Suprapubic skin (tissue), 4 donors: ENCODE results near the gene FRMPD2. TPM values are rescaled to one million over a fixed set of nuclear protein-coding genes. Genes with fewer than 3 reads are reported as not detected.

ENCODE experiments used
- DNase-seq, 2 donors: peaks; one replicate each; pipeline ENCODE4 v3.0.0-alpha.2; 2019; ENCODE audit warnings: low spot score in 2 of 2
- H3K27ac ChIP-seq: fragments of 200-600 bp; sonication (generic); one replicate; pipeline ENCODE4 v1.5.1; 2019
- H3K27me3 ChIP-seq: fragments of 200-600 bp; sonication (generic); one replicate; pipeline ENCODE4 v1.5.1; 2019
- H3K36me3 ChIP-seq: fragments of 200-600 bp; sonication (generic); one replicate; pipeline ENCODE4 v1.5.1; 2019
- H3K4me1 ChIP-seq: fragments of 200-600 bp; sonication (generic); one replicate; pipeline ENCODE4 v1.5.1; 2019
- H3K4me3 ChIP-seq: fragments of 200-600 bp; sonication (generic); one replicate; pipeline ENCODE4 v1.5.1; 2019; ENCODE audit warnings: mild to moderate bottlenecking
- H3K9me3 ChIP-seq: fragments of 200-600 bp; sonication (generic); one replicate; pipeline ENCODE4 v1.5.1; 2019
- EP300 ChIP-seq: sonication (generic); formaldehyde crosslinking; IDR thresholded peaks from one replicate; pipeline ENCODE4 v1.6.1; 2017; ENCODE audit warnings: antibody characterized with exemption
- POLR2A ChIP-seq, 2 donors: fragments of 450-650 bp; IDR thresholded peaks; one replicate each; pipeline ENCODE4 v1.6.1; 2017; ENCODE audit warnings: antibody characterized with exemption in 2 of 2, mild to moderate bottlenecking in 2 of 2, moderate library complexity in 2 of 2
- POLR2AphosphoS5 ChIP-seq, 3 donors: sonication (generic); formaldehyde crosslinking; IDR thresholded peaks; one replicate each; pipeline ENCODE4 v1.6.1; 2017; ENCODE audit warnings: antibody characterized with exemption in 3 of 3
- WGBS: methylation state at CpG from one replicate; pipeline ENCODE4 v1.1.5; 2018; 5-methylcytosine and 5-hydroxymethylcytosine counted together
- total RNA-seq, 4 donors: library from RNA; depleted of rRNA; stranded (reverse); fragments of >200 nt; gene quantifications; one replicate each; pipeline ENCODE4 v1.1.0, GENCODE V29; 2016
- TF ChIP-seq, protein P1 (sequence below), 2 donors: fragments of 200-600 bp in 1 of 2; fragments of 450-650 bp in 1 of 2; sonication (generic) in 1 of 2; IDR thresholded peaks; one replicate each; pipeline ENCODE4 v1.5.1; 2016 to 2019; ENCODE audit warnings: antibody characterized with exemption in 2 of 2, mild to moderate bottlenecking in 1 of 2, moderate library complexity in 1 of 2

The FRMPD2 gene
- total RNA-seq, 4 donors from 2014 or later: 0.72 TPM; not detected in 3

GRCh38 chr10:48251525-48252353, 22.8 kb downstream of the FRMPD2 start:
- Histone ChIP-seq H3K27ac (no peak overlapping the region), H3K36me3 (no peaks in the 10 kb centered on the region), H3K27me3 (no peaks in the 10 kb centered on the region), H3K9me3 (no peaks in the 10 kb centered on the region), H3K4me1 (peaks cover 14% of the 10 kb centered on the region), H3K4me3 (no peak overlapping the region)
- TF ChIP-seq POLR2A (IDR thresholded peaks at IDR 0.05) (no peak), POLR2AphosphoS5 (IDR thresholded peaks at IDR 0.05) (no peak), EP300 (no peak)
- TF ChIP-seq, protein P1, sequence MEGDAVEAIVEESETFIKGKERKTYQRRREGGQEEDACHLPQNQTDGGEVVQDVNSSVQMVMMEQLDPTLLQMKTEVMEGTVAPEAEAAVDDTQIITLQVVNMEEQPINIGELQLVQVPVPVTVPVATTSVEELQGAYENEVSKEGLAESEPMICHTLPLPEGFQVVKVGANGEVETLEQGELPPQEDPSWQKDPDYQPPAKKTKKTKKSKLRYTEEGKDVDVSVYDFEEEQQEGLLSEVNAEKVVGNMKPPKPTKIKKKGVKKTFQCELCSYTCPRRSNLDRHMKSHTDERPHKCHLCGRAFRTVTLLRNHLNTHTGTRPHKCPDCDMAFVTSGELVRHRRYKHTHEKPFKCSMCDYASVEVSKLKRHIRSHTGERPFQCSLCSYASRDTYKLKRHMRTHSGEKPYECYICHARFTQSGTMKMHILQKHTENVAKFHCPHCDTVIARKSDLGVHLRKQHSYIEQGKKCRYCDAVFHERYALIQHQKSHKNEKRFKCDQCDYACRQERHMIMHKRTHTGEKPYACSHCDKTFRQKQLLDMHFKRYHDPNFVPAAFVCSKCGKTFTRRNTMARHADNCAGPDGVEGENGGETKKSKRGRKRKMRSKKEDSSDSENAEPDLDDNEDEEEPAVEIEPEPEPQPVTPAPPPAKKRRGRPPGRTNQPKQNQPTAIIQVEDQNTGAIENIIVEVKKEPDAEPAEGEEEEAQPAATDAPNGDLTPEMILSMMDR (IDR thresholded peaks at IDR 0.05): no peak
- DNase-seq: no peak
- 43% methylated on average over 13 of the region's 13 CpGs for WGBS

GRCh38 chr10:48251152-48251524, 23.4 kb downstream of the FRMPD2 start:
- H3K27me3 ChIP-seq: no peaks in the 10 kb centered on the region
- no peak for DNase-seq
- H3K36me3 ChIP-seq: no peaks in the 10 kb centered on the region
- no peak for TF ChIP-seq EP300
- TF ChIP-seq, protein P1 (IDR thresholded peaks at IDR 0.05): no peak
- no peak for TF ChIP-seq POLR2A (IDR thresholded peaks at IDR 0.05)
- no peak for TF ChIP-seq POLR2AphosphoS5 (IDR thresholded peaks at IDR 0.05)
- H3K4me1 ChIP-seq: peaks cover 14% of the 10 kb centered on the region
- no peaks in the 10 kb centered on the region for H3K9me3 ChIP-seq
- H3K27ac ChIP-seq: no peak overlapping the region
- H3K4me3 ChIP-seq: no peak overlapping the region

DNA sequence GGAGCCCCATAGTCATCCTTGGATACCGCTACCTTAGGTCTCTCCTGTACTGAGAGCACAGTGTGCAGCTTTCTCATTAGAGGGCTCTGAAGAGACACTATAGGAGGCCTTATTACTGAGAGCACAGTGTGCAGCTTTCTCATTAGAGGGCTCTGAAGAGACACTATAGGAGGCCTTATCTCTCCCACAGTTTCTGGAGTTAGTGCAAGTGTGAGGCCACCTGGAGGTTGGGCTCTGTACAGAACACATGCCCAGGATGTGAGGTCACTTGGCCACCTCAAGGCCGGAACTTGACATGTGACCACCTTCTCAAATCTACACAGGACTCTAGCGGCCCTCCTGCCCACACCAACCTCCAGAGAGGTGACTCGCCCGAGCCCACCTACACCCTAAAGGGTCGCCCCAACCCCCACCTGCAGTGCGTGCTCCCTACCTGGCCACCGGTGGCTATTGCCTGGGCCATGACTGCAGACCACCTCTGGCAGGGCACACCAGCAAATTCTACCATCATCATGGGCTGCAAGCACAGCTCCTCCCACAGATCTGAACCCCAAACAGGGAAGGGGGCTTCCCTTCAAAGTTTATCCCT, 24.6 kb downstream of the FRMPD2 start:
- 94% methylated on average over 7 of the region's 8 CpGs for WGBS
- Histone ChIP-seq H3K27ac (no peak overlapping the region), H3K27me3 (no peaks in the 10 kb centered on the region), H3K4me3 (no peak overlapping the region), H3K9me3 (no peaks in the 10 kb centered on the region), H3K36me3 (no peaks in the 10 kb centered on the region), H3K4me1 (peaks cover 14% of the 10 kb centered on the region)
- DNase-seq: no peak
- TF ChIP-seq POLR2A (IDR thresholded peaks at IDR 0.05) (no peak), POLR2AphosphoS5 (IDR thresholded peaks at IDR 0.05) (no peak), EP300 (no peak)
- TF ChIP-seq, protein P1 (IDR thresholded peaks at IDR 0.05): no peak

DNA sequence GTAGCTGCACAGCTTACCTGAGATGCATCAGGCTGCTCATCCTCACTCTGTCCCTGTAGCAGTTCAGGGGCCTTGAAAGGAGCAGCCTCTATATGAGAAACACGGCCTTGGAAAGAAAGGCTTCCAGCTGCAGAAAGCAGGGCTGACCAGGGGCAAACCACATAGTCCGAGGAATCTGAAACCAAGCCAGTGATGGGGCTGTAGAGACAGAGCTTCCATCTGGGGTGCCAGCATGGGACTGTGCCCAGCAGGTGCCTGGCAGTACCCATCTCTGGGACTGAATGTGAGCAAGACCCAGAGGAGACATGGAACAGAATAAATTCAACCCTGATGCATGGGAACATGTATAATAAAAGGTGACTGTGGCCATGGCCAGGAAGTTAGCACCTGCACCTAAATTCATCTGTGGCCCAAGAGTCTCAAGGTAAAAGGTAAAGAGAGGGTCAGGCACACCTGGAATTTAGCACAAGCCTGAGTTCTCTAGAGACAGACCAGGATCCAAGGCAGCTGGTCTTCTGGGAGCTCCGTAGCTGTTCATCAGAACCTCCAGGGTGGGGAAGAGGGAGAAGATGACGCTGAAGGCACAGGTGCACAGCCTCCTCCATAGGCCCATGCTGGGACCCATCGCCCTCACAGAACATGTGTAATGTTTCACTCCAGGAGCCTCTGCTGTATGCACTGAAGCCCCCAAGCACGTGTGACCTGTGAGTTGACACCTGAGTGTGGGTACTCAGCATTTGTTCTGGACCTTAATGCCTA, 25.3 kb downstream of the FRMPD2 start:
- Histone ChIP-seq H3K27ac (no peak overlapping the region), H3K27me3 (no peaks in the 10 kb centered on the region), H3K9me3 (no peaks in the 10 kb centered on the region), H3K36me3 (no peaks in the 10 kb centered on the region), H3K4me3 (no peak overlapping the region), H3K4me1 (peaks cover 14% of the 10 kb centered on the region)
- no peak for DNase-seq
- TF ChIP-seq, protein P1 (IDR thresholded peaks at IDR 0.05): no peak
- TF ChIP-seq EP300 (no peak), POLR2AphosphoS5 (IDR thresholded peaks at IDR 0.05) (no peak), POLR2A (IDR thresholded peaks at IDR 0.05) (no peak)
- WGBS: 87% methylated on average over 5 of the region's 6 CpGs

GRCh38 chr10:48248462-48248861, 26.0 kb downstream of the FRMPD2 start:
- no peak for DNase-seq
- Histone ChIP-seq H3K9me3 (no peaks in the 10 kb centered on the region), H3K36me3 (no peaks in the 10 kb centered on the region), H3K4me1 (peaks cover 8% of the 10 kb centered on the region), H3K4me3 (no peak overlapping the region), H3K27ac (no peak overlapping the region), H3K27me3 (peaks cover 3% of the 10 kb centered on the region)
- WGBS: 70% methylated on average over 2 of the region's 2 CpGs
- no peak for TF ChIP-seq POLR2AphosphoS5 (IDR thresholded peaks at IDR 0.05)
